Measurements from ENCODE around the gene ZNF207. TPM values are rescaled to one million over a fixed set of nuclear protein-coding genes. Genes with fewer than 3 reads are reported as not detected.

ZNF207 gene
- total RNA-seq (2021; ENCODE audit: unreplicated experiment) (215 TPM), Bru-seq, nascent RNA (percentile 100 among the genes with signal in this experiment), BruChase-seq, experiment 1, labeled RNA remaining after a 2-hour chase (percentile 99 among the genes with signal in this experiment), BruChase-seq, experiment 2, labeled RNA remaining after a 6-hour chase (percentile 99 among the genes with signal in this experiment)
- polyA plus RNA-seq (2012; ENCODE audit: insufficient read length), result 108 TPM
- long read RNA-seq, full-length matches to known transcripts, result 133 of 202 reads
- long read RNA-seq, partial matches to known transcripts, result 29 of 202 reads
- long read RNA-seq, other reads (novel, unspliced or antisense), result 40 of 202 reads

DNA sequence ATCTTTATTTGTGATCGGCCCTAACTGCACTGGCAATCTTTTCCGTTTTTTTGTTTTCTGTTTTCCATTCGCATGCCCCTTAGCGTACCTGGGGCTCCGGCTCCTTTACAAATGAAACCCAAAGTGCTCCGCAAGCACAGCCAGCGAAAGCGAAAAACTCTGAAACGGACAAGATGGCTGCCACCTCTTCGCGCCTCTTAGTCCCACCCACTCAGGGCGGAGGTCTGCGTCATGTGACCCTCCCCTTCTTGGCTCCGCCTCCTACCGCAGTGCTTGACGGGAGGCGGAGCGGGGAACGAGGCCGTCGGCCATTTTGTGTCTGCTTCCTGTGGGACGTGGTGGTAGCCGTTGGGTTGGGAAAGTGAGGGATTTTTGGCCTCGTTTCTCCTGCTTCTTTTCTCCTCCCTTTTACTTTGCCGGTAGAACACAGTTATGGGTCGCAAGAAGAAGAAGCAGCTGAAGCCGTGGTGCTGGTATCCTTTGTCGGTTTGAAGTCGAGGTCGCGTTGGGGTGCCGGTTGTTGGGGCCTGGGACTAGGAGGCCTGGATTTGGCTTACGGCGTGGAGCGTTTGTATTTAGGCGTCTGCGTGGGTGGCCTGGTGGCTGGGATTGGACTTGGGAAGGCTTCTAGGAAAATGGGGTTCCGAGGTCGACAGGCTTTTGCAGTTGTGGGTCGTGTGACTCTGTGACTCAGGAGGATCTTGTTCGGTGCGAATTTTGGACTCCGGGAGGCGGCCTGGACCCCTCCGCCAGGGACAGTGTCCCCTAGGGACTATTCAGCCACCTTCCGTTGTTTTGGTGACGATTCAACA, at the start of gene ZNF207:
Gene ZNF207, plus strand, starts transcription at position 304 of the 812 bp plus-strand sequence. Its CDS starts 129 bp downstream, at position 433.
- Histone ChIP-seq H3K4me1 (ENCODE audit: control insufficient read depth, insufficient read depth, low read length) (peaks cover 15% of the 10 kb centered on the region), H3K9me3 (ENCODE audit: control insufficient read depth, insufficient read depth, low read depth, low read length) (no peaks in the 10 kb centered on the region), H3K27me3 (ENCODE audit: control insufficient read depth, insufficient read depth, low read length) (no peaks in the 10 kb centered on the region), H3K27ac (ENCODE audit: low read length) (peak within 1 kb of the TSS; percentile 96), H3K4me3 (ENCODE audit: low read depth in 2 of 2, low read length in 2 of 2) (peak within 1 kb of the TSS; percentile 80 to 87), H3K36me3 (ENCODE audit: control insufficient read depth, insufficient read depth, low read length) (peaks cover 10% of the 10 kb centered on the region)
- DNase-seq (ENCODE audit: low read depth, low spot score) (peak; percentile 78), ATAC-seq (peak; percentile 96)
- CTCF ChIA-PET, result no interaction called here
- in situ Hi-C loops (cut with HindIII; ENCODE audit: low pct_unique_long_range_greater_than_20kb, low sequenced_read_pairs) (no loop called here), intact Hi-C loops (cut with micrococcal nuclease; ENCODE audit: unreplicated experiment) (no loop called here)
- TF ChIP-seq POLR2AphosphoS5 (IDR thresholded peaks at IDR 0.05; ENCODE audit: low read depth, low read length), result peak; percentile 99
- TF ChIP-seq TCF7L2 (IDR thresholded peaks at IDR 0.05; ENCODE audit: low read depth, low read length), result no peak; the same call in 1 of the 2 replicates
- peak; percentile 93 for TF ChIP-seq SIN3A (IDR thresholded peaks at IDR 0.05; ENCODE audit: borderline replicate concordance, insufficient read depth, low read depth, low read length)
- POLR2A ChIA-PET, result interaction anchor here (0.5 kb wide), 1 partner anchor 13 kb away, joined by 3 read pairs; no protein-coding TSS in a partner anchor
- BruUV-seq (replicated peaks), result TSS peak; percentile 95

DNA sequence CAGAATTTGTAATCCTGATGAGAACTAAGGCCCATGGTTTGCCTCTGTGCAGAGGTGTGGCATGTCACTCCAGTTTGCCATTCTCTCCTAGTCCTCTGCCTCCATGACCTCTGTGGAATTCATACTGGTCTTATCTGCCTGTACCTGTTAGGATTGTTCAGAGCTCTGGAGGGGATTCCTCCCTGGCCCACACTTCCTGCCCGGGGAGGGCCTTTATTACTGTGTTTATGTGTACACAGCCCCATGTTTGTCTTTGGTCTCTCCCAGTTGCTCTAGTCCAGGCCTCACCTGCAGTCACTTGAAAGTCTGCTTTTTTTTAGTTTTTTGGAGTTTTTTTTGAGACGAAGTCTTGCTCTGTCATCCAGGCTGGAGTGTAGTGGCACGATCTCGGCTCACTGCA, 47.9 kb upstream of the ZNF207 start:
- in situ Hi-C loops (cut with HindIII; ENCODE audit: low pct_unique_long_range_greater_than_20kb, low sequenced_read_pairs) (no loop called here), intact Hi-C loops (cut with micrococcal nuclease; ENCODE audit: unreplicated experiment) (no loop called here)
- ChIA-PET CTCF (no interaction called here), POLR2A (no interaction called here)
- Histone ChIP-seq H3K36me3 (ENCODE audit: control insufficient read depth, insufficient read depth, low read length) (no peaks in the 10 kb centered on the region), H3K4me1 (ENCODE audit: control insufficient read depth, insufficient read depth, low read length) (peaks cover 17% of the 10 kb centered on the region), H3K4me3 (ENCODE audit: low read depth in 2 of 2, low read length in 2 of 2) (no peak overlapping the region), H3K27me3 (ENCODE audit: control insufficient read depth, insufficient read depth, low read length) (no peaks in the 10 kb centered on the region), H3K27ac (ENCODE audit: low read length) (no peak overlapping the region), H3K9me3 (ENCODE audit: control insufficient read depth, insufficient read depth, low read depth, low read length) (no peaks in the 10 kb centered on the region)
- ATAC-seq (no peak), DNase-seq (ENCODE audit: low read depth, low spot score) (no peak)
- TF ChIP-seq TCF7L2 (IDR thresholded peaks at IDR 0.05; ENCODE audit: low read depth, low read length), result no peak
- TF ChIP-seq POLR2AphosphoS5 (IDR thresholded peaks at IDR 0.05; ENCODE audit: low read depth, low read length), result no peak
- TF ChIP-seq, protein P1, sequence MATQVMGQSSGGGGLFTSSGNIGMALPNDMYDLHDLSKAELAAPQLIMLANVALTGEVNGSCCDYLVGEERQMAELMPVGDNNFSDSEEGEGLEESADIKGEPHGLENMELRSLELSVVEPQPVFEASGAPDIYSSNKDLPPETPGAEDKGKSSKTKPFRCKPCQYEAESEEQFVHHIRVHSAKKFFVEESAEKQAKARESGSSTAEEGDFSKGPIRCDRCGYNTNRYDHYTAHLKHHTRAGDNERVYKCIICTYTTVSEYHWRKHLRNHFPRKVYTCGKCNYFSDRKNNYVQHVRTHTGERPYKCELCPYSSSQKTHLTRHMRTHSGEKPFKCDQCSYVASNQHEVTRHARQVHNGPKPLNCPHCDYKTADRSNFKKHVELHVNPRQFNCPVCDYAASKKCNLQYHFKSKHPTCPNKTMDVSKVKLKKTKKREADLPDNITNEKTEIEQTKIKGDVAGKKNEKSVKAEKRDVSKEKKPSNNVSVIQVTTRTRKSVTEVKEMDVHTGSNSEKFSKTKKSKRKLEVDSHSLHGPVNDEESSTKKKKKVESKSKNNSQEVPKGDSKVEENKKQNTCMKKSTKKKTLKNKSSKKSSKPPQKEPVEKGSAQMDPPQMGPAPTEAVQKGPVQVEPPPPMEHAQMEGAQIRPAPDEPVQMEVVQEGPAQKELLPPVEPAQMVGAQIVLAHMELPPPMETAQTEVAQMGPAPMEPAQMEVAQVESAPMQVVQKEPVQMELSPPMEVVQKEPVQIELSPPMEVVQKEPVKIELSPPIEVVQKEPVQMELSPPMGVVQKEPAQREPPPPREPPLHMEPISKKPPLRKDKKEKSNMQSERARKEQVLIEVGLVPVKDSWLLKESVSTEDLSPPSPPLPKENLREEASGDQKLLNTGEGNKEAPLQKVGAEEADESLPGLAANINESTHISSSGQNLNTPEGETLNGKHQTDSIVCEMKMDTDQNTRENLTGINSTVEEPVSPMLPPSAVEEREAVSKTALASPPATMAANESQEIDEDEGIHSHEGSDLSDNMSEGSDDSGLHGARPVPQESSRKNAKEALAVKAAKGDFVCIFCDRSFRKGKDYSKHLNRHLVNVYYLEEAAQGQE (IDR thresholded peaks at IDR 0.05; ENCODE audit: insufficient read depth in 1 of 2, low read depth in 2 of 2, low read length in 1 of 2), result no peak
- TF ChIP-seq, protein P2, sequence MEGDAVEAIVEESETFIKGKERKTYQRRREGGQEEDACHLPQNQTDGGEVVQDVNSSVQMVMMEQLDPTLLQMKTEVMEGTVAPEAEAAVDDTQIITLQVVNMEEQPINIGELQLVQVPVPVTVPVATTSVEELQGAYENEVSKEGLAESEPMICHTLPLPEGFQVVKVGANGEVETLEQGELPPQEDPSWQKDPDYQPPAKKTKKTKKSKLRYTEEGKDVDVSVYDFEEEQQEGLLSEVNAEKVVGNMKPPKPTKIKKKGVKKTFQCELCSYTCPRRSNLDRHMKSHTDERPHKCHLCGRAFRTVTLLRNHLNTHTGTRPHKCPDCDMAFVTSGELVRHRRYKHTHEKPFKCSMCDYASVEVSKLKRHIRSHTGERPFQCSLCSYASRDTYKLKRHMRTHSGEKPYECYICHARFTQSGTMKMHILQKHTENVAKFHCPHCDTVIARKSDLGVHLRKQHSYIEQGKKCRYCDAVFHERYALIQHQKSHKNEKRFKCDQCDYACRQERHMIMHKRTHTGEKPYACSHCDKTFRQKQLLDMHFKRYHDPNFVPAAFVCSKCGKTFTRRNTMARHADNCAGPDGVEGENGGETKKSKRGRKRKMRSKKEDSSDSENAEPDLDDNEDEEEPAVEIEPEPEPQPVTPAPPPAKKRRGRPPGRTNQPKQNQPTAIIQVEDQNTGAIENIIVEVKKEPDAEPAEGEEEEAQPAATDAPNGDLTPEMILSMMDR (IDR thresholded peaks at IDR 0.05), result no peak
- no peak for TF ChIP-seq SIN3A (IDR thresholded peaks at IDR 0.05; ENCODE audit: borderline replicate concordance, insufficient read depth, low read depth, low read length)
- BruUV-seq (replicated peaks), result no TSS peak

All from Panc1 (cell line).